Neuronal stem cell (in vitro differentiated cells): Measurements from ENCODE around the gene ANKRD45.
A peak's percentile ranks its signal among the peaks of the same experiment; 100 is the strongest.

ENCODE experiments used
- DNase-seq: peaks from one replicate; pipeline ENCODE4 v3.0.0-alpha.2; 2013; ENCODE audit warnings: low spot score
- H2AFZ ChIP-seq: one replicate; pipeline ENCODE4 v1.6.1; 2013; ENCODE audit warnings: mild to moderate bottlenecking, low read length, inconsistent platforms
- H2AK5ac ChIP-seq: 2 replicates; pipeline ENCODE4 v1.6.1; 2013; ENCODE audit warnings: low read depth, mild to moderate bottlenecking, inconsistent platforms, low read length, moderate library complexity, mixed read lengths
- H2BK120ac ChIP-seq: 2 replicates; pipeline ENCODE4 v1.6.1; 2013; ENCODE audit warnings: low read depth, mild to moderate bottlenecking, inconsistent platforms, low read length, moderate library complexity, mixed read lengths
- H2BK12ac ChIP-seq: one replicate; pipeline ENCODE4 v1.6.1; 2013; ENCODE audit warnings: low read length, inconsistent platforms
- H2BK15ac ChIP-seq: 2 replicates; pipeline ENCODE4 v1.6.1; 2013; ENCODE audit warnings: mild to moderate bottlenecking, low read length, inconsistent platforms, mixed read lengths
- H2BK5ac ChIP-seq: one replicate; pipeline ENCODE4 v1.6.1; 2013; ENCODE audit warnings: inconsistent platforms, mild to moderate bottlenecking, low read length, moderate library complexity
- H3K14ac ChIP-seq: one replicate; pipeline ENCODE4 v1.6.1; 2013; ENCODE audit warnings: low read length, inconsistent platforms
- H3K18ac ChIP-seq: 2 replicates; pipeline ENCODE4 v1.6.1; 2013; ENCODE audit warnings: low read length, inconsistent platforms
- H3K23ac ChIP-seq: 2 replicates; pipeline ENCODE4 v1.6.1; 2013; ENCODE audit warnings: low read depth, mild to moderate bottlenecking, mixed read lengths, low read length, inconsistent platforms; ENCODE audit not compliant: poor library complexity
- H3K27ac ChIP-seq: replicated peaks from 3 replicates; pipeline ENCODE4 v1.5.1; 2013; ENCODE audit warnings: low read length, inconsistent platforms
- H3K27me3 ChIP-seq, 3 experiments: 2 replicates each; pipeline ENCODE4 v1.6.1; 2013; ENCODE audit warnings: low read length in 3 of 3, mild to moderate bottlenecking in 2 of 3, inconsistent platforms in 1 of 3, low read depth in 1 of 3, mixed read lengths in 1 of 3, moderate library complexity in 1 of 3; ENCODE audit not compliant: control insufficient read depth in 3 of 3, insufficient read depth in 3 of 3
- H3K36me3 ChIP-seq, 2 donors: replicated peaks in 1 of 2; 2 replicates each; pipeline ENCODE4 v1.6.1; 2013; ENCODE audit warnings: low read length in 2 of 2; ENCODE audit not compliant: control insufficient read depth in 2 of 2, insufficient read depth in 2 of 2
- H3K4ac ChIP-seq: 2 replicates; pipeline ENCODE4 v1.6.1; 2013; ENCODE audit warnings: inconsistent platforms, mild to moderate bottlenecking, low read length, moderate library complexity
- H3K4me1 ChIP-seq, 2 donors: 1 replicate in 1 of 2; 2 replicates in 1 of 2; pipeline ENCODE4 v1.6.1; 2013; ENCODE audit warnings: low read length in 2 of 2, low read depth in 1 of 2; ENCODE audit not compliant: control insufficient read depth in 2 of 2, insufficient read depth in 1 of 2
- H3K4me2 ChIP-seq: one replicate; pipeline ENCODE4 v1.6.1; 2013; ENCODE audit warnings: mild to moderate bottlenecking, low read length, inconsistent platforms; ENCODE audit not compliant: insufficient read depth, poor library complexity, severe bottlenecking
- H3K4me3 ChIP-seq, 2 donors: 2 replicates each; pipeline ENCODE4 v1.5.1; 2013; ENCODE audit warnings: low read length in 2 of 2, mild to moderate bottlenecking in 2 of 2, inconsistent platforms in 1 of 2, moderate library complexity in 1 of 2
- H3K79me1 ChIP-seq: one replicate; pipeline ENCODE4 v1.6.1; 2013; ENCODE audit warnings: low read depth, mild to moderate bottlenecking, inconsistent platforms, low read length, moderate library complexity
- H3K9ac ChIP-seq: one replicate; pipeline ENCODE4 v1.6.1; 2013; ENCODE audit warnings: mild to moderate bottlenecking, low read depth, low read length, inconsistent platforms; ENCODE audit not compliant: poor library complexity
- H3K9me3 ChIP-seq, 2 donors: replicated peaks in 1 of 2; 2 replicates each; pipeline versions ENCODE3 to v1.6.1; 2013; ENCODE audit warnings: low read length in 2 of 2, mild to moderate bottlenecking in 2 of 2, inconsistent platforms in 1 of 2, low read depth in 1 of 2, mixed read lengths in 1 of 2, moderate library complexity in 1 of 2; ENCODE audit not compliant: control insufficient read depth in 2 of 2, insufficient read depth in 1 of 2
- H4K8ac ChIP-seq: one replicate; pipeline ENCODE4 v1.6.1; 2013; ENCODE audit warnings: low read depth, mild to moderate bottlenecking, inconsistent platforms, low read length, moderate library complexity
- H4K91ac ChIP-seq: one replicate; pipeline ENCODE4 v1.6.1; 2013; ENCODE audit warnings: low read length, low read depth, mild to moderate bottlenecking, inconsistent platforms; ENCODE audit not compliant: poor library complexity
- WGBS, 2 donors: extraction: QIAGEN DNeasy Blood & Tissue Kit; methylation state at CpG; one replicate each; pipeline ENCODE4 v1.1.7; 2013; ENCODE audit warnings: missing lambda C conversion rate in 2 of 2, mixed read lengths in 1 of 2; ENCODE audit not compliant: insufficient read length in 2 of 2, insufficient replicate concordance in 1 of 2; ENCODE audit errors: extremely low coverage in 2 of 2; 5-methylcytosine and 5-hydroxymethylcytosine counted together

ANKRD45 gene

GRCh38 chr1:173580071-173580470 is 89.6 kb downstream of the ANKRD45 start:
- Histone ChIP-seq H3K4me3 (no peak overlapping the region), H3K14ac (no peak overlapping the region), H2AK5ac (no peak overlapping the region), H3K9me3 (no peaks in the 10 kb centered on the region), H3K4me1 (no peaks in the 10 kb centered on the region), H3K23ac (no peak overlapping the region), H2BK120ac (no peak overlapping the region), H3K4me2 (no peak overlapping the region), H2BK15ac (no peak overlapping the region), H3K4ac (no peak overlapping the region), H2BK5ac (no peak overlapping the region), H3K27ac (no peak overlapping the region), H4K91ac (no peak overlapping the region), H3K27me3 (peaks cover 0 to 3% (median 0%) of the 10 kb centered on the region in 3 experiments), H2AFZ (no peak overlapping the region), H3K79me1 (no peaks in the 10 kb centered on the region), H3K9ac (no peak overlapping the region), H4K8ac (no peak overlapping the region), H3K36me3 (no peaks in the 10 kb centered on the region), H2BK12ac (no peak overlapping the region), H3K18ac (no peak overlapping the region)
- no CpG with 5 or more reads among the region's 3 CpGs for WGBS, 2 donors
- DNase-seq = no peak

GRCh38 chr1:173573596-173573995 is 96.1 kb downstream of the ANKRD45 start:
- no peak overlapping the region for H3K9ac ChIP-seq
- no peak for DNase-seq
- no CpG with 5 or more reads among the region's 4 CpGs for WGBS, 2 donors
- H2BK5ac ChIP-seq = no peak overlapping the region
- no peak overlapping the region for H2AK5ac ChIP-seq
- no peak overlapping the region for H3K4me3 ChIP-seq
- no peak overlapping the region for H2BK15ac ChIP-seq
- no peaks in the 10 kb centered on the region for H3K4me1 ChIP-seq
- H2BK120ac ChIP-seq = no peak overlapping the region
- H3K4me2 ChIP-seq = no peak overlapping the region
- H3K36me3 ChIP-seq = no peaks in the 10 kb centered on the region
- H3K9me3 ChIP-seq = no peaks in the 10 kb centered on the region
- no peak overlapping the region for H2AFZ ChIP-seq
- no peak overlapping the region for H3K14ac ChIP-seq
- H3K79me1 ChIP-seq = no peaks in the 10 kb centered on the region
- no peak overlapping the region for H3K27ac ChIP-seq
- H3K18ac ChIP-seq = no peak overlapping the region
- H2BK12ac ChIP-seq = no peak overlapping the region
- no peak overlapping the region for H3K4ac ChIP-seq
- no peak overlapping the region for H4K8ac ChIP-seq
- H3K23ac ChIP-seq = no peak overlapping the region
- H3K27me3 ChIP-seq = peaks cover 0 to under 1% (median 0%) of the 10 kb centered on the region in 3 experiments
- no peak overlapping the region for H4K91ac ChIP-seq

GRCh38 chr1:173572201-173572873 is 97.3 kb downstream of the ANKRD45 start:
- Histone ChIP-seq H3K9me3 (no peaks in the 10 kb centered on the region), H2AFZ (no peak overlapping the region), H2BK120ac (no peak overlapping the region), H3K27me3 (no peaks in the 10 kb centered on the region), H4K8ac (no peak overlapping the region), H2BK15ac (no peak overlapping the region), H2AK5ac (no peak overlapping the region), H3K36me3 (no peaks in the 10 kb centered on the region), H3K4me1 (no peaks in the 10 kb centered on the region), H3K18ac (no peak overlapping the region), H3K4me3 (no peak overlapping the region), H3K27ac (no peak overlapping the region), H3K4me2 (no peak overlapping the region), H3K23ac (no peak overlapping the region), H4K91ac (no peak overlapping the region), H3K4ac (no peak overlapping the region), H2BK12ac (no peak overlapping the region), H3K9ac (no peak overlapping the region), H2BK5ac (no peak overlapping the region), H3K79me1 (no peaks in the 10 kb centered on the region), H3K14ac (no peak overlapping the region)
- WGBS, 2 donors = no CpG with 5 or more reads among the region's 3 CpGs
- no peak for DNase-seq

- no peak overlapping the region for H3K27ac ChIP-seq
- H4K91ac ChIP-seq = no peak overlapping the region
- H3K4me2 ChIP-seq = no peak overlapping the region
- H2BK5ac ChIP-seq = no peak overlapping the region
- H2AFZ ChIP-seq = peak overlapping the region; percentile 29
- no peak overlapping the region for H2BK120ac ChIP-seq
- no peak overlapping the region for H3K9ac ChIP-seq
- H2BK15ac ChIP-seq = no peak overlapping the region
- H3K79me1 ChIP-seq = no peaks in the 10 kb centered on the region
- H3K9me3 ChIP-seq = no peaks in the 10 kb centered on the region
- H3K23ac ChIP-seq = no peak overlapping the region
- H3K18ac ChIP-seq = no peak overlapping the region
- no CpG with 5 or more reads among the region's 4 CpGs for WGBS, 2 donors
- no peaks in the 10 kb centered on the region for H3K4me1 ChIP-seq
- DNase-seq = no peak
- no peak overlapping the region for H2AK5ac ChIP-seq
- no peak overlapping the region for H4K8ac ChIP-seq
- no peak overlapping the region for H3K4ac ChIP-seq
- H2BK12ac ChIP-seq = no peak overlapping the region
- no peaks in the 10 kb centered on the region for H3K36me3 ChIP-seq
- H3K27me3 ChIP-seq = no peaks in the 10 kb centered on the region
- H3K4me3 ChIP-seq = no peak overlapping the region
- no peak overlapping the region for H3K14ac ChIP-seq
Observed at GRCh38 chr1:173570370-173571007, 99.2 kb downstream of the ANKRD45 start.
